GM12874 (cell line): Measurements from ENCODE around the gene SPPL2A.

ENCODE experiments used
- CTCF ChIP-seq: IDR thresholded peaks from 2 replicates; pipeline ENCODE4 v1.5.1; 2011; ENCODE audit warnings: low read depth, mild to moderate bottlenecking, control low read depth, low read length, moderate library complexity; ENCODE audit not compliant: insufficient read depth

The SPPL2A gene

DNA sequence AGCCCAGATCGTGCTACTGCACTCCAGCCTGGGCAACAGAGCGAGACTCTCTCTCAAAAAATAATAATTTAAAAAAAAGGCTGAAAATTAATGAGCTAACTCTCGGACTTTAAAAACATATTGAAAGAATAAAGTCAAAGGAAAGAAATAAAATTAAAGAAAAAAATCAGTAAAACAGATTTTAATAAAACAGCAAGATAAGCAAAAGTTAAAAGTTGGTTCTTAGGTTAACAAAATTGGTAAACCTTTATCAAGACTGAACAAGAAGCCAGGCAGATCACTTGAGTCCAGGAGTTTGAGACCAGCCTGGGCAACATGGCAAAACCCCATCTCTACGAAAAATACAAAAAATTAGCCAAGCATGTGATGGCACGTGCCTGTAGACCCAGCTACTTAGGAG is 99.6 kb downstream of the SPPL2A start:
- TF ChIP-seq CTCF = no peak

DNA sequence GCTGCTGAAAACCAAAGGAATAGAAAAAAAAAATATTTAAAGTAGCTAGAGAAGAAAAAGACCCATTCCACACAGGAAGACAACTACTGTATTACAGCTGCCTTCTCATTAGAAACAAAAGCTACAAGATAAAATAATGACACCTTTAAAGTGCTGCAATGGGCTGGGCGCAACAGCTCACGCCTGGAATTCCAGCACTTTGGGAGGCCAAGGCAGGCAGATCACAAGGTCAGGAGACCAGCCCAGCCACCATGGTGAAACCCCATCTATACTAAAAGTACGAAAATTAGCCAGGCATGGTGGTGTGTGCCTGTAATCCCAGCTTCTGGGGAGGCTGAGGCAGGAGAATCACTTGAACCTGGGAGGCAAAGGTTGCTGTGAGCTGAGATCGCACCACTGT is 110.0 kb downstream of the SPPL2A start:
- no peak for TF ChIP-seq CTCF

GRCh38 chr15:50653156-50653743 is 112.3 kb downstream of the SPPL2A start:
- no peak for TF ChIP-seq CTCF

- no peak for TF ChIP-seq CTCF
Observed at GRCh38 chr15:50652671-50653070, 112.8 kb downstream of the SPPL2A start.
